Common myeloid progenitor, CD34-positive (primary cell): ENCODE measurements around the gene TNC.

ENCODE experiments used
- CTCF ChIA-PET: fragments of 350-600 bp; sonication (Branson Sonifier 250); formaldehyde crosslinking; loops from one replicate; lab custom pipeline; 2021; ENCODE audit warnings: antibody characterized with exemption; lab: Charles Lee
- POLR2A ChIA-PET: fragments of 350-600 bp; sonication (Branson Sonifier 250); formaldehyde crosslinking; loops from one replicate; lab custom pipeline; 2021; ENCODE audit warnings: antibody characterized with exemption; lab: Charles Lee
- DNase-seq, 3 donors: peaks; one replicate each; pipeline versions ENCODE4 v3.0.0 to v3.0.0-alpha.2; 2013
- H3K27ac ChIP-seq, 2 experiments: 1 replicate in 1 of 2; 2 replicates in 1 of 2; pipeline ENCODE4 v1.7.0; 2013; ENCODE audit warnings: inconsistent platforms in 2 of 2, low read length in 2 of 2, mild to moderate bottlenecking in 2 of 2, low read depth in 1 of 2, moderate library complexity in 1 of 2; ENCODE audit not compliant: severe bottlenecking in 2 of 2, insufficient read depth in 1 of 2, poor library complexity in 1 of 2
- H3K27me3 ChIP-seq, 5 experiments: replicated peaks in 2 of 5; 1 replicate in 3 of 5; 2 replicates in 2 of 5; pipeline versions ENCODE4 v1.6.1 to v1.7.0; 2013; ENCODE audit warnings: low read length in 4 of 5, mild to moderate bottlenecking in 2 of 5, moderate library complexity in 2 of 5, inconsistent platforms in 1 of 5; ENCODE audit not compliant: insufficient read depth in 5 of 5, control insufficient read depth in 4 of 5
- H3K36me3 ChIP-seq, 4 experiments: 1 replicate in 2 of 4; 2 replicates in 2 of 4; pipeline versions ENCODE4 v1.6.1 to v1.7.0; 2013; ENCODE audit warnings: low read length in 3 of 4, control low read depth in 1 of 4, mild to moderate bottlenecking in 1 of 4; ENCODE audit not compliant: control insufficient read depth in 4 of 4, insufficient read depth in 4 of 4
- H3K4me1 ChIP-seq, 4 experiments: 1 replicate in 3 of 4; 2 replicates in 1 of 4; pipeline versions ENCODE4 v1.6.1 to v1.7.1; 2013; ENCODE audit warnings: low read length in 3 of 4, mild to moderate bottlenecking in 3 of 4, control low read depth in 1 of 4, inconsistent platforms in 1 of 4, moderate library complexity in 1 of 4; ENCODE audit not compliant: control insufficient read depth in 4 of 4, insufficient read depth in 4 of 4; ENCODE audit errors: control extremely low read depth in 1 of 4
- H3K4me3 ChIP-seq, 7 experiments: 1 replicate in 4 of 7; 2 replicates in 3 of 7; pipeline versions ENCODE4 v1.5.1 to v1.7.0; 2013; ENCODE audit warnings: mild to moderate bottlenecking in 7 of 7, low read length in 6 of 7, moderate library complexity in 6 of 7, inconsistent platforms in 2 of 7, low read depth in 2 of 7, control low read depth in 1 of 7; ENCODE audit not compliant: insufficient read depth in 4 of 7, control insufficient read depth in 1 of 7; ENCODE audit errors: extremely low read depth in 1 of 7
- H3K9me3 ChIP-seq, 5 experiments: 1 replicate in 4 of 5; 2 replicates in 1 of 5; pipeline versions ENCODE4 v1.6.1 to v1.7.1; 2013; ENCODE audit warnings: low read length in 4 of 5, mild to moderate bottlenecking in 2 of 5, inconsistent platforms in 1 of 5, low read depth in 1 of 5, moderate library complexity in 1 of 5; ENCODE audit not compliant: control insufficient read depth in 4 of 5, insufficient read depth in 2 of 5; ENCODE audit errors: control extremely low read depth in 1 of 5
- WGBS: methylation state at CpG from one replicate; pipeline ENCODE4 v1.1.5; 2013; ENCODE audit not compliant: insufficient coverage; 5-methylcytosine and 5-hydroxymethylcytosine counted together

Gene TNC

GRCh38 chr9:115030006-115030405 is 88.0 kb downstream of the TNC start:
- H3K36me3 ChIP-seq: no peaks in the 10 kb centered on the region
- WGBS: 100% methylated on average over 2 of the region's 4 CpGs
- CTCF ChIA-PET: no interaction called here

GRCh38 chr9:115025721-115026120 is 92.2 kb downstream of the TNC start:
- Histone ChIP-seq H3K9me3 (no peaks in the 10 kb centered on the region), H3K4me1 (no peaks in the 10 kb centered on the region), H3K4me3 (no peak overlapping the region), H3K27ac (no peak overlapping the region), H3K27me3 (no peaks in the 10 kb centered on the region), H3K36me3 (no peaks in the 10 kb centered on the region)
- POLR2A ChIA-PET: no interaction called here
- CTCF ChIA-PET: no interaction called here
- DNase-seq: no peak

More at GRCh38 chr9:115030006-115030405, 88.0 kb downstream of the TNC start:
- H3K27ac ChIP-seq: no peak overlapping the region
- no peaks in the 10 kb centered on the region for H3K9me3 ChIP-seq
- DNase-seq: no peak
- H3K4me1 ChIP-seq: no peaks in the 10 kb centered on the region
- no peaks in the 10 kb centered on the region for H3K27me3 ChIP-seq
- H3K4me3 ChIP-seq: no peak overlapping the region
- POLR2A ChIA-PET: no interaction called here

- CTCF ChIA-PET: no interaction called here
- Histone ChIP-seq H3K27ac (no peak overlapping the region), H3K27me3 (no peaks in the 10 kb centered on the region), H3K9me3 (no peaks in the 10 kb centered on the region), H3K4me3 (no peak overlapping the region), H3K36me3 (no peaks in the 10 kb centered on the region), H3K4me1 (no peaks in the 10 kb centered on the region)
- POLR2A ChIA-PET: no interaction called here
- no peak for DNase-seq
- WGBS: 97% methylated on average over 5 of the region's 5 CpGs
Observed at GRCh38 chr9:115024925-115025535, 92.9 kb downstream of the TNC start.

- H3K27ac ChIP-seq: no peak overlapping the region
- H3K4me3 ChIP-seq: no peak overlapping the region
- no peak for DNase-seq
- no peaks in the 10 kb centered on the region for H3K9me3 ChIP-seq
- H3K36me3 ChIP-seq: no peaks in the 10 kb centered on the region
- CTCF ChIA-PET: interaction anchor here (0.6 to 1.0 kb wide), 2 partner anchors 9 to 413 kb away, joined by 3 read pairs; no protein-coding TSS in a partner anchor
- whole genome bisulfite sequencing: 100% methylated on average over 3 of the region's 6 CpGs
- no peaks in the 10 kb centered on the region for H3K4me1 ChIP-seq
- POLR2A ChIA-PET: no interaction called here
- H3K27me3 ChIP-seq: no peaks in the 10 kb centered on the region
Observed at GRCh38 chr9:115022760-115023434, 95.1 kb downstream of the TNC start.

- 94% methylated on average over 6 of the region's 8 CpGs for WGBS
Observed at GRCh38 chr9:115018547-115019435, 99.2 kb downstream of the TNC start.

GRCh38 chr9:115016344-115016743 is 101.6 kb downstream of the TNC start:
- ChIA-PET CTCF (interaction anchor here (0.9 to 8.1 kb wide), 10 partner anchors 11 to 363 kb away, joined by 3 to 90 read pairs (median 4); partner anchors contain the start of gene TEX48), POLR2A (no interaction called here)
- no peak overlapping the region for H3K27ac ChIP-seq
- H3K27me3 ChIP-seq: no peaks in the 10 kb centered on the region
- WGBS: 90% methylated on average over 4 of the region's 5 CpGs
- H3K9me3 ChIP-seq: no peaks in the 10 kb centered on the region
- DNase-seq: no peak
- peaks cover 0 to 2% (median 0%) of the 10 kb centered on the region in 4 experiments for H3K4me1 ChIP-seq
- H3K4me3 ChIP-seq: no peak overlapping the region
- no peaks in the 10 kb centered on the region for H3K36me3 ChIP-seq

More at GRCh38 chr9:115018547-115019435, 99.2 kb downstream of the TNC start:
- H3K9me3 ChIP-seq: no peaks in the 10 kb centered on the region
- CTCF ChIA-PET: interaction anchor here (1.3 to 8.1 kb wide), 3 partner anchors 109 to 280 kb away, joined by 5 to 90 read pairs (median 7); no protein-coding TSS in a partner anchor
- H3K27ac ChIP-seq: no peak overlapping the region
- H3K27me3 ChIP-seq: no peaks in the 10 kb centered on the region
- no peaks in the 10 kb centered on the region for H3K36me3 ChIP-seq
- peaks cover 0 to under 1% (median 0%) of the 10 kb centered on the region in 4 experiments for H3K4me1 ChIP-seq
- POLR2A ChIA-PET: no interaction called here
- no peak for DNase-seq
- no peak overlapping the region for H3K4me3 ChIP-seq
